ENCODE results near the gene NUP205. TPM values are rescaled to one million over a fixed set of nuclear protein-coding genes. Genes with fewer than 3 reads are reported as not detected.
"Not testable (repeated sequence)": the region's sequence is repeated elsewhere in the genome, so short reads cannot be mapped to it uniquely, and the experiment has no call there.

NUP205 gene
- total RNA-seq, 1 experiment from 2014 or later = 91.0 TPM

DNA sequence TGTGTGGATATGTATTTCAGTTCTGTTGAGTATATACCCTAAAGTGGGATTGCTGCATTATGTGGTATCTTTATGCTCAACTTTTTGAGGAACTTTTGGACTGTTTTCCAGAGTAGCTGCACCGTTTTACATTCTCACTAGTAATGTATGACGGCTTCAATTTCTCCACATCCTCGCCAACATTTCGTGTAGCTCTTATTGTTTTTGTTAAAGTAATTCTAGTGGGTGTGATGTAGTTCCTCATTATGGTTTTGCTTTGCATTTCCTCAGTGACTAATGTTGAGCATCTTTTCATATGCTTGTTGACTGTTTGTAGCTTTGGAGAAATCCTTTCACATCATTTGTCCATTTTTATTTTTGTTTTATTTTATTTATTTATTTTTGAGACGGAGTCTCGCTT is 109.1 kb downstream of the NUP205 start:
- no peaks in the 10 kb centered on the region for H3K36me3 ChIP-seq (ENCODE audit: control insufficient read depth in 1 of 2, insufficient read depth in 2 of 2, low read length in 2 of 2)
- no peak overlapping the region for H3K27ac ChIP-seq (ENCODE audit: low read depth, low read length)
- no peak overlapping the region for H3K9ac ChIP-seq (ENCODE audit: low read length)
- ATAC-seq = no peak
- ChIA-PET CTCF (no interaction called here), POLR2A (no interaction called here), RAD21 (ENCODE audit: low non-redundant PET in 1 of 2, low total read pairs in 2 of 2, uncharacterized antibody in 2 of 2, unreplicated experiment in 2 of 2) (no interaction called here)
- no peaks in the 10 kb centered on the region for H4K20me1 ChIP-seq (ENCODE audit: insufficient read depth)
- BruUV-seq (replicated peaks) = no TSS peak
- peaks cover 3 to 14% of the 10 kb centered on the region in 2 experiments; a peak in 1 of 4 replicates for H3K4me1 ChIP-seq (ENCODE audit: control insufficient read depth in 1 of 2, insufficient read depth in 2 of 2, low read length in 2 of 2)
- H3K79me2 ChIP-seq (ENCODE audit: insufficient read depth, low read length) = peaks cover 92% of the 10 kb centered on the region
- H3K27me3 ChIP-seq (ENCODE audit: insufficient read depth, low read length) = no peaks in the 10 kb centered on the region
- no peaks in the 10 kb centered on the region for H3K9me2 ChIP-seq (ENCODE audit: insufficient read depth)
- no peak overlapping the region for H2AFZ ChIP-seq (ENCODE audit: low read depth, low read length, poor library complexity, severe bottlenecking)
- H3K4me3 ChIP-seq (replicated peaks in 1 of 2; ENCODE audit: low read depth in 1 of 2, low read length in 2 of 2) = no peak overlapping the region
- no peak for TF ChIP-seq TCF7L2 (IDR thresholded peaks at IDR 0.05; ENCODE audit: borderline replicate concordance, extremely low read depth, insufficient read depth, insufficient read length)
- TF ChIP-seq ELF1 (IDR thresholded peaks at IDR 0.05; ENCODE audit: borderline replicate concordance, low read depth) = no peak
- no peak for TF ChIP-seq ZFX (IDR thresholded peaks at IDR 0.05)
- TF ChIP-seq, protein P1, sequence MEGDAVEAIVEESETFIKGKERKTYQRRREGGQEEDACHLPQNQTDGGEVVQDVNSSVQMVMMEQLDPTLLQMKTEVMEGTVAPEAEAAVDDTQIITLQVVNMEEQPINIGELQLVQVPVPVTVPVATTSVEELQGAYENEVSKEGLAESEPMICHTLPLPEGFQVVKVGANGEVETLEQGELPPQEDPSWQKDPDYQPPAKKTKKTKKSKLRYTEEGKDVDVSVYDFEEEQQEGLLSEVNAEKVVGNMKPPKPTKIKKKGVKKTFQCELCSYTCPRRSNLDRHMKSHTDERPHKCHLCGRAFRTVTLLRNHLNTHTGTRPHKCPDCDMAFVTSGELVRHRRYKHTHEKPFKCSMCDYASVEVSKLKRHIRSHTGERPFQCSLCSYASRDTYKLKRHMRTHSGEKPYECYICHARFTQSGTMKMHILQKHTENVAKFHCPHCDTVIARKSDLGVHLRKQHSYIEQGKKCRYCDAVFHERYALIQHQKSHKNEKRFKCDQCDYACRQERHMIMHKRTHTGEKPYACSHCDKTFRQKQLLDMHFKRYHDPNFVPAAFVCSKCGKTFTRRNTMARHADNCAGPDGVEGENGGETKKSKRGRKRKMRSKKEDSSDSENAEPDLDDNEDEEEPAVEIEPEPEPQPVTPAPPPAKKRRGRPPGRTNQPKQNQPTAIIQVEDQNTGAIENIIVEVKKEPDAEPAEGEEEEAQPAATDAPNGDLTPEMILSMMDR (IDR thresholded peaks at IDR 0.05 in 2 of 3, conservative IDR thresholded peaks at IDR 0.05 in 1 of 3; ENCODE audit: borderline replicate concordance in 1 of 3, insufficient read depth in 1 of 3, low read depth in 2 of 3, low read length in 2 of 3) = no peak
- no peak for TF ChIP-seq FOSL1 (IDR thresholded peaks at IDR 0.05; ENCODE audit: low read depth)
- TF ChIP-seq, protein P2, sequence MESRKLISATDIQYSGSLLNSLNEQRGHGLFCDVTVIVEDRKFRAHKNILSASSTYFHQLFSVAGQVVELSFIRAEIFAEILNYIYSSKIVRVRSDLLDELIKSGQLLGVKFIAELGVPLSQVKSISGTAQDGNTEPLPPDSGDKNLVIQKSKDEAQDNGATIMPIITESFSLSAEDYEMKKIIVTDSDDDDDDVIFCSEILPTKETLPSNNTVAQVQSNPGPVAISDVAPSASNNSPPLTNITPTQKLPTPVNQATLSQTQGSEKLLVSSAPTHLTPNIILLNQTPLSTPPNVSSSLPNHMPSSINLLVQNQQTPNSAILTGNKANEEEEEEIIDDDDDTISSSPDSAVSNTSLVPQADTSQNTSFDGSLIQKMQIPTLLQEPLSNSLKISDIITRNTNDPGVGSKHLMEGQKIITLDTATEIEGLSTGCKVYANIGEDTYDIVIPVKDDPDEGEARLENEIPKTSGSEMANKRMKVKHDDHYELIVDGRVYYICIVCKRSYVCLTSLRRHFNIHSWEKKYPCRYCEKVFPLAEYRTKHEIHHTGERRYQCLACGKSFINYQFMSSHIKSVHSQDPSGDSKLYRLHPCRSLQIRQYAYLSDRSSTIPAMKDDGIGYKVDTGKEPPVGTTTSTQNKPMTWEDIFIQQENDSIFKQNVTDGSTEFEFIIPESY (IDR thresholded peaks at IDR 0.05; ENCODE audit: extremely low read depth, insufficient replicate concordance, low read length) = no peak
- no peak for TF ChIP-seq CBX3 (IDR thresholded peaks at IDR 0.05; ENCODE audit: low read depth)
- TF ChIP-seq, protein P3, sequence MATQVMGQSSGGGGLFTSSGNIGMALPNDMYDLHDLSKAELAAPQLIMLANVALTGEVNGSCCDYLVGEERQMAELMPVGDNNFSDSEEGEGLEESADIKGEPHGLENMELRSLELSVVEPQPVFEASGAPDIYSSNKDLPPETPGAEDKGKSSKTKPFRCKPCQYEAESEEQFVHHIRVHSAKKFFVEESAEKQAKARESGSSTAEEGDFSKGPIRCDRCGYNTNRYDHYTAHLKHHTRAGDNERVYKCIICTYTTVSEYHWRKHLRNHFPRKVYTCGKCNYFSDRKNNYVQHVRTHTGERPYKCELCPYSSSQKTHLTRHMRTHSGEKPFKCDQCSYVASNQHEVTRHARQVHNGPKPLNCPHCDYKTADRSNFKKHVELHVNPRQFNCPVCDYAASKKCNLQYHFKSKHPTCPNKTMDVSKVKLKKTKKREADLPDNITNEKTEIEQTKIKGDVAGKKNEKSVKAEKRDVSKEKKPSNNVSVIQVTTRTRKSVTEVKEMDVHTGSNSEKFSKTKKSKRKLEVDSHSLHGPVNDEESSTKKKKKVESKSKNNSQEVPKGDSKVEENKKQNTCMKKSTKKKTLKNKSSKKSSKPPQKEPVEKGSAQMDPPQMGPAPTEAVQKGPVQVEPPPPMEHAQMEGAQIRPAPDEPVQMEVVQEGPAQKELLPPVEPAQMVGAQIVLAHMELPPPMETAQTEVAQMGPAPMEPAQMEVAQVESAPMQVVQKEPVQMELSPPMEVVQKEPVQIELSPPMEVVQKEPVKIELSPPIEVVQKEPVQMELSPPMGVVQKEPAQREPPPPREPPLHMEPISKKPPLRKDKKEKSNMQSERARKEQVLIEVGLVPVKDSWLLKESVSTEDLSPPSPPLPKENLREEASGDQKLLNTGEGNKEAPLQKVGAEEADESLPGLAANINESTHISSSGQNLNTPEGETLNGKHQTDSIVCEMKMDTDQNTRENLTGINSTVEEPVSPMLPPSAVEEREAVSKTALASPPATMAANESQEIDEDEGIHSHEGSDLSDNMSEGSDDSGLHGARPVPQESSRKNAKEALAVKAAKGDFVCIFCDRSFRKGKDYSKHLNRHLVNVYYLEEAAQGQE (IDR thresholded peaks at IDR 0.05; ENCODE audit: low read depth) = no peak
- TF ChIP-seq CEBPB (IDR thresholded peaks at IDR 0.05; ENCODE audit: low read depth) = no peak
- TF ChIP-seq EZH2 (IDR thresholded peaks at IDR 0.05) = no peak
- intact Hi-C loops (cut with micrococcal nuclease) = loop anchor here (5.0 kb wide), 1 partner anchor 1955 kb away; no protein-coding TSS in a partner anchor
- H3K4me2 ChIP-seq (ENCODE audit: low read length) = no peak overlapping the region
- H3K9me3 ChIP-seq (ENCODE audit: control insufficient read depth in 1 of 2, insufficient read depth in 1 of 2, low read depth in 1 of 2, low read length in 2 of 2) = no peaks in the 10 kb centered on the region
- no peak for DNase-seq (ENCODE audit: low read depth, low spot score)

DNA sequence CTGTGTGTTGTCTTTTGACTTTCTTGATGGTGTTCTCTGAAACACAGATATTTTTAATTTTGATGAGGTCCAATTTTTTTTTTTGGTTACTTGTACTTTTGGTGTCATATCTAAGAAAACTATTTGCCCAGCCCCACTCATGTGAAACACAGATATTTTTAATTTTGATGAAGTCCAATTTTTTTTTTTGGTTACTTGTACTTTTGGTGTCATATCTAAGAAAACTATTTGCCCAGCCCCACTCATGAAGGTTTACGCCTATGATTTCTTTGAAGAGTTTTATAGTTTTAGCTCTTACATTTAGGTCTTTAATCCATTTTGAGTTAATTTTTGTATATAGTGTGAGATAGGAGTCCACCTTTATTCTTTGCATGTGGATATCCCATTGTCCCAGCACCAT is 109.9 kb downstream of the NUP205 start:
- H4K20me1 ChIP-seq (ENCODE audit: insufficient read depth); H3K4me3 ChIP-seq (replicated peaks in 1 of 2; ENCODE audit: low read depth in 1 of 2, low read length in 2 of 2); BruUV-seq (replicated peaks); DNase-seq (ENCODE audit: low read depth, low spot score); H3K27ac ChIP-seq (ENCODE audit: low read depth, low read length); RAD21 ChIA-PET (ENCODE audit: low non-redundant PET in 1 of 2, low total read pairs in 2 of 2, uncharacterized antibody in 2 of 2, unreplicated experiment in 2 of 2); H3K9me2 ChIP-seq (ENCODE audit: insufficient read depth); H3K4me2 ChIP-seq (ENCODE audit: low read length); H3K27me3 ChIP-seq (ENCODE audit: insufficient read depth, low read length); POLR2A ChIA-PET; H3K9ac ChIP-seq (ENCODE audit: low read length); CTCF ChIA-PET; H3K36me3 ChIP-seq (ENCODE audit: control insufficient read depth in 1 of 2, insufficient read depth in 2 of 2, low read length in 2 of 2); ATAC-seq; H3K9me3 ChIP-seq (ENCODE audit: control insufficient read depth in 1 of 2, insufficient read depth in 1 of 2, low read depth in 1 of 2, low read length in 2 of 2); H2AFZ ChIP-seq (ENCODE audit: low read depth, low read length, poor library complexity, severe bottlenecking): not testable (repeated sequence)
- H3K79me2 ChIP-seq (ENCODE audit: insufficient read depth, low read length) = peaks cover 96% of the 10 kb centered on the region
- H3K4me1 ChIP-seq (ENCODE audit: control insufficient read depth in 1 of 2, insufficient read depth in 2 of 2, low read length in 2 of 2) = peaks cover 3 to 12% of the 10 kb centered on the region in 2 experiments; a peak in 1 of 4 replicates
- intact Hi-C loops (cut with micrococcal nuclease) = loop anchor here (5.0 kb wide), 1 partner anchor 1955 kb away; no protein-coding TSS in a partner anchor
